Measurements from ENCODE around the gene EGR4. TPM values are rescaled to one million over a fixed set of nuclear protein-coding genes. Genes with fewer than 3 reads are reported as not detected.

EGR4 gene
- total RNA-seq (2014; rRNA removed; shearing (Covaris generic)): not detected in 2 replicates
- 0.54 TPM in 1 of 2 replicates, not detected in the other for polyA plus RNA-seq (2015; cell fraction: cytosol; rRNA removed)
- 0.38 TPM in 1 of 2 replicates, not detected in the other for polyA plus RNA-seq (2015; cell fraction: nucleus; rRNA removed)

DNA sequence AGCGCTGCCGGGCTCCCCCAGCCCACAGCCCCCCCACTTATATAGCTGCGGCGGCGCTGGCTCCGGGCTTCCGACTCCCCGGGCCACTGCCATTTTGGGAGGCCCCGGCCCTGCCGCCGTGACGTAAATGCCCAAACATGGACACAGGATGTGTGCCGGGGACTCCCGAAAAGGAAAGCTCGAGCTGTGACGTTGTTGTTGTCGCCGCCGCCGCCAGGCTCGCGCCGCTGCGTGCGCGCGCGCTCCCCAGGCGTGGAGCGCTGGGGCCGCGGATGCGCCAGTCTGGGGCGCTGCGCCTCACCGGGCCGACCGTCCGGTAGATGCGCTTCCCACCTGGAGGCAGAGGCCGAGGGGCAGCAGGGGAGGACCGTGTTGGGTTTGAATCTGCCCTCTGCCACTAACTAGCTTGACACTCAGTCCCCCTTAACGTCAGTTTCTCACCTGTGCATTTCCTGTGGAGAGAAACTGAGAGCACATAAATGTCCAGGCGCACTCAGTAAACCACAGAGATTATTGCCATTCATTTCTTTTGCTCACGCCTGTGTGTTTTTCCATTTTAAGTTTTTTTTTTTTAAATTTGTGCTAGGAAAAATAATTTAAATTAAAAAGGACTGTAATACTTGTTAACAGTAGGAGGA, at the start of gene EGR4:
Gene EGR4, minus strand, starts transcription at position 15 of the 638 bp plus-strand sequence. CDS start 231 bp downstream, outside the sequence.
- DNase-seq (ENCODE audit: low read depth, low spot score): peak; percentile 87
- in situ Hi-C loops (cut with HindIII; ENCODE audit: low pct_unique_long_range_greater_than_20kb, low sequenced_read_pairs): no loop called here

DNA sequence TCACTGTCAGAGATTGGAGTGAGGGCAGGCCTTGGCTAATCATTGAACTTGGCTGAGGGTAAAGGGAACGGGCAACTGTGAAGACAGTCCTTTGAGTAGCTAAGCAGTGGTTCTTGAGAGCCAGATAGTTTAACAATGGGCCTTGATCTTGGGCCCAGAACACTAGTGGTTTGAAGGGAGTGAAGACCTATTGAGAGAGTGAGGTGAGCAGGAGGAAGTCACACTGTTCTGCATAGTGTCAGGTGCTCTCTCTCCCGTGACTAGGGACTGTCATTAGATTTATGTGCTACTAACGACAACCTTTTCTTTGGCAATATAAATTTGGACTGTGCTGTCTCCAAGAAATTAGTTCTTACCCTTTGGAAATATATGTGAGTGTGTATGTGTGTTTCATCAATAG, 47.7 kb upstream of the EGR4 start:
- no peak for DNase-seq (ENCODE audit: low read depth, low spot score)
- in situ Hi-C loops (cut with HindIII; ENCODE audit: low pct_unique_long_range_greater_than_20kb, low sequenced_read_pairs): no loop called here

DNA sequence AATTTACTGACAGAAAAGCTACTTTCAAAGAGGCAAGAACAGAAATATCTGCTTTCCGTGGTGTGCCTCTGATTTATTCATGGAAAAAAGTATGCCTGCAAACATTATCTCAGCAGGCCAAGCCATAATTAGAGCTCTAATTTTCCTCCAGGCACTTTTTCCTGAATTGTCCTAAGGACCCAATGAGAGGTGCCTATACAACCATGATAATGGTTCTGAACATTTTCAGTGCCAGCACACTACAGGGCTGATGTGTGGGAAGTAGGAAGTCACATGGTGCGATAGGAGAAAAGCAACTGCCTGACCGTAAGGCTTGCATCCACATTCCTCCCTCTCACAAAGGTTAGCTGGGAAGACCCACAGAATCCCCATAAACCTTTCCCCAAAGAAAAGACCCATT, 45.9 kb upstream of the EGR4 start:
- DNase-seq (ENCODE audit: low read depth, low spot score): no peak

GRCh38 chr2:73337828-73338227, 44.5 kb upstream of the EGR4 start:
- no peak for DNase-seq (ENCODE audit: low read depth, low spot score)
- in situ Hi-C loops (cut with HindIII; ENCODE audit: low pct_unique_long_range_greater_than_20kb, low sequenced_read_pairs): no loop called here

More for the DNA sequence above, 45.9 kb upstream of the EGR4 start:
- in situ Hi-C loops (cut with HindIII; ENCODE audit: low pct_unique_long_range_greater_than_20kb, low sequenced_read_pairs): no loop called here

DNA sequence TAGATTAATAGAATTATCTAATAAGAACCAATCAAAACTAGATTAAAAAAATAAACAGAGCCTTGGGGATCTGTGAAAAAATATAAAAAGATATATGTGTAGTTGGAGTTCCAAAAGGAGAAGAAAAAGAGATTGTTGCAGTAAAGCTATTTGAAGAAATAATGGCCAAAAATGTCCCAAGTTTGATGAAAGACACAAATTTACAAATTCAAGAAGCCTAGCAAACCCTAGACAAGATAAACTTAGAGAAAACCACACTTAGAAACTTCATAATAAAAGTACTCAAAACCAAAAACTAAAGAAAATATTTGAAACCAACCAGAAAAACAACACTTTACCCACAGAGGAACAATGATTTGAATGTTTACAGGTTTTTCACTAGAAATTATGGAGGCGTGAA, 41.3 kb upstream of the EGR4 start:
- DNase-seq (ENCODE audit: low read depth, low spot score): no peak
- in situ Hi-C loops (cut with HindIII; ENCODE audit: low pct_unique_long_range_greater_than_20kb, low sequenced_read_pairs): no loop called here

- in situ Hi-C loops (cut with HindIII; ENCODE audit: low pct_unique_long_range_greater_than_20kb, low sequenced_read_pairs): no loop called here
- no peak for DNase-seq (ENCODE audit: low read depth, low spot score)
Observed at GRCh38 chr2:73334045-73334444, 40.7 kb upstream of the EGR4 start.

DNA sequence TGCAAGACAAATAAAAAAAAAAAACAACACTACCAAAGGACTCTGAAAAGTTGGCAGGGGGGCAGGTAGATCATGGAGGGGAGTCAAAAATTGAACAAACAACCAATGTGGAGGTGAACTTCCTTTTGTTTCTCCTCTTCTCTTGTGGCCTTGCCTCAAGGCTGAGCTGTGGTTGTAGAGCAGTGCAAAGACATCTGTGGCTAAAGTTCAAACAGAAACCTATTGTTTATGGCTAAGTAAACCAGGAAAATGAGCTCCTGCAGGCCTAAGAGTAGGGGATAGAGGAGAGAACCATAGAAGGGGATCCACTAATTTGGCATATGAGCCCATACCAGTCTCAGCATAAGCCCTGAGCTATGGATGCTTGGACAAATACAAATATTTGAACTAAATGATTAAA, 40.2 kb upstream of the EGR4 start:
- in situ Hi-C loops (cut with HindIII; ENCODE audit: low pct_unique_long_range_greater_than_20kb, low sequenced_read_pairs): no loop called here
- DNase-seq (ENCODE audit: low read depth, low spot score): no peak

DNA sequence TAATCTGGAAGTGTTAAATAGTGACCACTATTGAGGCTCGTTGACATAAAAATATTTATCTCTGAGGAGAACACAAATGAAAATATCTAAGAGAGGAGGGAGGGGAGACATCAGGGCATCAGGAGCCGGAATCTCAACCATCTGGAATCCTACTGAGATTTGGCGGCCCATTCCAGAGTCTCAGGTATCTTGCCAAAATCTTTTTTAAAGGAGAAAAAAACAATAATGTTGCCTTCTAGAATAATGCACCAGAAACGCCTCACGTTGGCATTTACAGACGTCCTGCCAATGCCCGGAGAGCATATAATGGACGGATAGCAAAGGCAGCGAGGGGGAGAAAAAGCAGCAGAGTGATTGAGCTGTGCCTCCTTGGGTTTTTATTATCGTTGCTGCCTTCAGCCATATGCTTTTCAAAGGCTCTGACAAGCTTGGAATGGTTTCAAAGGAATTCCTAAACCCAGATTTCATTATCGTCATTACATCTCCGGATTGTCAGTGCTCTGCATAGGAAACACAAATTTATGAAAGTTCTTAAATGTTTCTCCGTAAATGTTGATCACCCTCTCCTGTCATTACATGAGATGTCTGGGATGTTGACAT, 30.9 kb upstream of the EGR4 start:
- in situ Hi-C loops (cut with HindIII; ENCODE audit: low pct_unique_long_range_greater_than_20kb, low sequenced_read_pairs): no loop called here
- DNase-seq (ENCODE audit: low read depth, low spot score): no peak

GRCh38 chr2:73323551-73323950, 30.2 kb upstream of the EGR4 start:
- DNase-seq (ENCODE audit: low read depth, low spot score): no peak
- in situ Hi-C loops (cut with HindIII; ENCODE audit: low pct_unique_long_range_greater_than_20kb, low sequenced_read_pairs): no loop called here

GRCh38 chr2:73314441-73314840, 21.1 kb upstream of the EGR4 start:
- no peak for DNase-seq (ENCODE audit: low read depth, low spot score)
- in situ Hi-C loops (cut with HindIII; ENCODE audit: low pct_unique_long_range_greater_than_20kb, low sequenced_read_pairs): no loop called here

DNA sequence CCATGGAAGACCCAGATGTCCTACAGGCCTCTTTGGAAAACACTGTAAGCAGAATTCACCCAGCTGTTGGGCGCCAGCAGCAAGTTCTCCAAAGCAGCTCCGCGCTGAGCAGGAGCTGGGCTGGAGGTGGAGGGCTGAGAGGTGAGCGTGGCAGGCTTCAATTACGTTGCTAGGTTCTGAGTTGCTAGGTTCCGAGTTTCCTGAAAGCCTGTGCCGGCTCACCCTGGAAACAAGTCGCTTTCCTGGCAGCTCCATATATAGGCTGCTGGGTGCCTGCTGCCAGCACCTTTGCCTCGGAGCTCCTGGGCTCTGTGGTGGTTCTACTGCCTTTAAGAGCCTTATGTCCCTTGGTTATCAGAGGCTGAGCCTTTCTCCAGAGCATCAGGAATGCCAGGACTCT, 14.4 kb upstream of the EGR4 start:
- in situ Hi-C loops (cut with HindIII; ENCODE audit: low pct_unique_long_range_greater_than_20kb, low sequenced_read_pairs): no loop called here
- no peak for DNase-seq (ENCODE audit: low read depth, low spot score)

DNA sequence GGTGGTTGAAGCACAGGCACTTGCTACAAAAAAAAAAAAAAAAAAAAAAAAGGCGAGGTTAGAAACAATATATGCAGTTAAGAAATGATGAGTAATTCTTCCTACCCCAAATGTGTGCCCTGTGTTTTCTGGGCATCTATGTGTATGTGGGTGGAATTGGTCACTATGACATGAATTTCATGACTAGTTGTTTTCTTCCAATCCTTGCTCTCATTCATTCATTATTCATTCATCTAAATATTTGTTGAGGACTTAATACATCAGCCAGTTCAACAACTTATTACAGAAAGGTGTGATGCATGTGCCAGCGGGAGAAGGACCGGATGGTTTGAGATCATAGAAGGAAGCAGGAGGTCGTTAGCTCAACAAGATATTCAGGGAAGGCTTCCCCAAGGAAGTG, 8.3 kb upstream of the EGR4 start:
- DNase-seq (ENCODE audit: low read depth, low spot score): no peak
- in situ Hi-C loops (cut with HindIII; ENCODE audit: low pct_unique_long_range_greater_than_20kb, low sequenced_read_pairs): no loop called here

- no peak for DNase-seq (ENCODE audit: low read depth, low spot score)
- in situ Hi-C loops (cut with HindIII; ENCODE audit: low pct_unique_long_range_greater_than_20kb, low sequenced_read_pairs): no loop called here
Observed at GRCh38 chr2:73300926-73301325, 7.6 kb upstream of the EGR4 start.

GRCh38 chr2:73297586-73297985, 4.2 kb upstream of the EGR4 start:
- no peak for DNase-seq (ENCODE audit: low read depth, low spot score)
- in situ Hi-C loops (cut with HindIII; ENCODE audit: low pct_unique_long_range_greater_than_20kb, low sequenced_read_pairs): no loop called here

GRCh38 chr2:73297151-73297559, 3.8 kb upstream of the EGR4 start:
- in situ Hi-C loops (cut with HindIII; ENCODE audit: low pct_unique_long_range_greater_than_20kb, low sequenced_read_pairs): no loop called here
- DNase-seq (ENCODE audit: low read depth, low spot score): no peak

- DNase-seq (ENCODE audit: low read depth, low spot score): no peak
Observed at GRCh38 chr2:73295751-73296400, 2.5 kb upstream of the EGR4 start.

GRCh38 chr2:73294239-73294638, 891 bp upstream of the EGR4 start:
- in situ Hi-C loops (cut with HindIII; ENCODE audit: low pct_unique_long_range_greater_than_20kb, low sequenced_read_pairs): no loop called here
- DNase-seq (ENCODE audit: low read depth, low spot score): no peak

More at GRCh38 chr2:73295751-73296400, 2.5 kb upstream of the EGR4 start:
- in situ Hi-C loops (cut with HindIII; ENCODE audit: low pct_unique_long_range_greater_than_20kb, low sequenced_read_pairs): no loop called here

DNA sequence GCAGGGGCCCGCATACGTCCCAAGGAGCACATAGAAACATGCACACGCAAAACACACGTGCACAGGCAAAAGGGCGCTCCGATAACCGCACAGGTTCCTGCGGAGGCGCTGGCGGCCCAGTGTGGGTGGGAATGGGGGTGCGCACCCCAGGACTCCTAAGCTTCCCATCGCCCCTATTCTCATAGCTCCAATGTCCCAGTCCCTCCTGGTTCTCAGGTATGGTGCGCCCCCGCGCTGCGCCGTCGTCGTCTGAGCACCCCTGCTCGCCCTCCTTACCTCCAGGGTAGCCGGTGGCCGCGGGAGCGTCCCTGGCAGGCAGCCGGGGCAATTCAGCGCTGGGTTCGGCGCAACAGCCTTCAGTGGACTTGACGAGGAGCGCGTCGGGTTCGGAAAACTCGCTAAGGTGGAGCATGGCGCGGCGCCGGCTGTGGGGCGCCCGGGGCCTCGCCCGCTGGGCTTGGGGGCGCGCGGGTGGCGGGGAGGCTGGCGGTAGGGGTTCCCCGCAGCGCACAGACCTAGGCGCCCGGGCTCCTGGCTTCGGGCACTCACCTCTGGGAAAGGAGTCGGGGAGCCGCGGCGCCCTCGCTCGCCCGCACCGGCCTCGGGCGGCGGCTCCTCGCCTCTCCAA, 328 bp downstream of the EGR4 start:
- in situ Hi-C loops (cut with HindIII; ENCODE audit: low pct_unique_long_range_greater_than_20kb, low sequenced_read_pairs): no loop called here
- no peak for DNase-seq (ENCODE audit: low read depth, low spot score)

Data from SK-MEL-5 (cell line).